Activated CD8-positive, alpha-beta memory T cell treated with anti-CD3 and anti-CD28 coated beads, Interleukin-2, amount 50 U/mL, for 1 hour (primary cell): ENCODE data around the gene SYNE2.
"Not testable (repeated sequence)": the region's sequence is repeated elsewhere in the genome, so short reads cannot be mapped to it uniquely, and the experiment has no call there.

Source experiments
- DNase-seq: peaks from one replicate; pipeline ENCODE4 v3.0.0-alpha.2; 2020; ENCODE audit errors: extremely low read depth

Gene SYNE2

DNA sequence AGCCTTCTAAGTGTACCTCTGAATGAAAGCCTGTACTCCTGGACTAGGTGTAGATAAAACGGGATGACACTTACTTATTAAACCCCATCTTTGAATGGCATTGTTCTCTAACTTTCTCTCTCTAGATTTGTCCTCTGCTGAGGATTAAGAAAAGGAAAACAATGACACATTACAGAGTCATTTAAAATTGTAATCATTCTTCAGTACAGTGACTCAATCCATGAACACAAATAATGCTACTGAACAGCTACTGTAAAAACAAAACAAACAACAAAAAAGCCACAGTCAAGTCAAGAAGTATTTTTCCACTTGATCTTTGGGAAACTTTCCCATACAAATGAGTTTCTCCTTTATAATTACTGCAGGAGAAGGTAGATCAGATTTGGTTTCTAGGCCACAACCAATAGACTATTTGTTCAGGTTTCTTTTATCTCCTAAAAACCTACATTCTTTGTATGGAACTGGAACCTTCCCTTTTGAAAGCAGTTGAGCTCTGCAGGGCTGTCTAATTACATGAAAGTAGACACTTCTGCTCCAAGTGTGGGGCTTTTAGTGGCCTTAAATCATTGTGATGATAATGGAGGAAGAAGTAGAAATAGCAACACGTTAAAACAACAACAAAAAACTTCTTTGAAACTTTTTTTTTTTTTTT lies 222.3 kb downstream of the SYNE2 start:
- DNase-seq: no peak

DNA sequence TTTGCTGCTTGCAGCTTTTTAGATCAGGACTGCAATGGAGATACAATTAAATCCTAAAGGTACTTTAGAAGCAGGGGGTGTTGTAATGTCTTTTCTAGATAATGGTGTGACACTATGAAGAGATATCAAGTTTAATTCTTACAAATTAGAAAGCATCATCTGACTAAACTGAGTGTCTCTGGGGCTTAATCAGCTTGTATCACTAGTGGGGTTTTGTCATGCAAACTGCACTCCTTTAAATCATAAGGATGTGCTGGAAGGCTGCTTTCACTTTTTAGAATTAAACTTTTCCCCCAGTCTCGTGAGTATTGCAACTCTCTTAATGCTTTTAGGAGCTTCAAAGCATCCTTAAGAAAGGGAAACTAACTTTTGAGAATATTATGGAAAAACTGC lies 222.8 kb downstream of the SYNE2 start:
- no peak for DNase-seq

DNA sequence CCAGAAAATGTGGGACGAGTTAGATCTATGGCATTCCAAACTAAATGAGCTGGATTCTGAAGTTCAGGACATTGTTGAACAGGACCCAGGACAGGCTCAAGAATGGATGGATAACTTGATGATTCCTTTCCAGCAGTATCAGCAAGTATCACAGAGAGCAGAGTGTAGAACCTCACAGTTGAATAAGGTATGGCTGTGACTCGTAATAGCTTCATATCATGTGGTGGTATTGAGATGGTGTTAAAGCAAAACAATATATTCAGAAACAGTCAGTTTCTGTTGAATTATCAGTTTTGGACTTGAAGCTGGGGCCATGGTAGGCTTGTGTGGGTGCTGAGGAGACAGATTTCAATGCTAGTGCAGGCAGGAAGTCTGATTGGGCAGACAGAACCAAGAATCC lies 227.6 kb downstream of the SYNE2 start:
- no peak for DNase-seq

DNA sequence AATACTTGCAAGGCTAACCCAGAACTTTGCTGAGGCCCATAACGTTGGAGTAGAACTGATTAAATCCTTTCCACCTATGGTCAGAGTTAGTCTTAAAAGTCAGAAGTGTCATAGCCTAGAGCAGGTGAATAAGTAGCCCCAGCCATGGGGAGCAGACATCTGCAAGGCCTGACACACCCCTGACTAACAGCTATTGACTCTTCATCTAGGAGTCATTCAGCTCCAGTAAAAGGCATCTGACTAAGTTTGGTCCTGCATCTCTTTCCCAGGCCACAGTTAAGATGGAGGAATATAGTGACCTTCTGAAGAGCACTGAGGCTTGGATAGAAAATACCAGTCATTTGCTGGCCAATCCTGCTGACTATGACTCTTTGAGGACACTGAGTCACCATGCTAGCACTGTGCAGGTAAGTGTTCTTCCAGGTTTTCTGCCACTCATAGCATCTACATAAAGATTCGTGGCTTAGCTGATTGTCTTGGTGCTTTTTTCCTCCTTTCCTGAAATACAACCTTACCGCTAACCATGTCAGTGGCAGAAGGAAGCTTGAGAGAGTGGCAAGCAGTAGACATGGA lies 228.5 kb downstream of the SYNE2 start:
- DNase-seq: no peak

DNA sequence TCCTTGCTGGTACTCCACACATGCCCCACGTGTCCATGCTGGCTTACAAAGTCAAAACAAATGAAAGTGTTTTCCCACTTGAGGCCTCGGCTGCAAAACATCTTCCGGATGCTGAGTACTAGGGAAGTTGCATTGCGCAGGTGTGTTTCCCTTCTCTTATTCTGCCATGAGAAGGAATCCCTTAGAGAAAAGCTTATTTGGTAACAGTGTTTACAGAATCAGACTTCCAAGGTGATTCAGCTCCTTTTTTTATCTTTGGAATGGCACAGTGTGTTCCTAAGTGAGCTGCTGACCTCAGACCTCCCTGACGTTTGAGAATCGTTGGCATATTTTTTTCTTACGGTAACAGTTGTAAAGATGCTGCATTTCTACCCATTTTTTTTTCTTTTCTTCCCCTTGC lies 230.0 kb downstream of the SYNE2 start:
- no peak for DNase-seq

DNA sequence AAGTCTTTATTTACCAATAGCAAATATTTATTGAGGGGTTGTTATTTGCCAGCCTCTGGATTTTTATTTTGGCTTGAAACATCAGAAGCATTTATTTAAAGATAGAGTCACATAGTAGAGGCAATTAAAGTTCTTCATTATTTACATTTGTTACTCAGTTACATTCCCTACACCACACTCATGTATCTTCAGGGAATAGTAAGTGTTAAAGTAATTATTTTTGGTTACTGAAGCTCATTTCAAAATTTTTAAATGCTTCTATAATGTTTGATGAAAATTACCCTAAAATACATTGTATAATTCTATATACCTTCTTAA lies 235.8 kb downstream of the SYNE2 start:
- no peak for DNase-seq

DNA sequence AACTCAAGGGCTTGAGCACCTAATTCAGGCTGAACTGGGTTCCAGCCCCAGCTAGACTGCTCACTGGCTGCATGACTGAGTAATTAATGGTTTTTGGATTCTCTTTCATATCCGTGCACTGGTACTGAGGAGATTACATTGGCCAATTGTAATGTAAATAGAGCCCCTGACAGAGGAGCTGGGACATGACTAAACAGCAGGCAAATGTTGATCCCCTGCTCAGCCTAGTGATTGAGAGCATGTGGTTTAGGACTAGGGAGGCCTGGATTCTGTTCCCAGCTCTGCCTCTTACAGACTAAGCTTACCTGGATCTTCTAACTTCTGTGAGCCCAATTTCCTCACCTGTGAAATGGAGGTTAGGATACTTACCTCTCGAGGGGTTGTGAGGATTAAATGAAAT lies 237.1 kb downstream of the SYNE2 start:
- DNase-seq: no peak

DNA sequence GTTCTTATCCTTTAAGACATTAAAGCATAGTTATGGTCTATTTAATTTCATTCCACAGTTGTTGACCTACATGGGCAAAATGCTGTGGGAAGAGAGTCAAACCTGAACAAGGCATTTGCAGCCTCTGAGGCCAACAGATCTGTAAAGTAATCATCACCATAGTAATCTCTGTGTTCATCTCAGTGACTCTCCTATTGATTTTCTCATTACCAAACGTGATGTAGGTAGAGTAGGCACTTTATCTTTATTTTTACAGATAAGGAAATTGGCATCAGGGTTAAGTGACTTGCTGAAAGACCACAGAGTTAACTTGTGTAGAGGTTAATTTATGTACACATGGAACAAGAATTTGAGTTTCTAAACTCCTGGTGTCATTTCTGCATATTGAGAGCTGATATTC lies 238.4 kb downstream of the SYNE2 start:
- no peak for DNase-seq

DNA sequence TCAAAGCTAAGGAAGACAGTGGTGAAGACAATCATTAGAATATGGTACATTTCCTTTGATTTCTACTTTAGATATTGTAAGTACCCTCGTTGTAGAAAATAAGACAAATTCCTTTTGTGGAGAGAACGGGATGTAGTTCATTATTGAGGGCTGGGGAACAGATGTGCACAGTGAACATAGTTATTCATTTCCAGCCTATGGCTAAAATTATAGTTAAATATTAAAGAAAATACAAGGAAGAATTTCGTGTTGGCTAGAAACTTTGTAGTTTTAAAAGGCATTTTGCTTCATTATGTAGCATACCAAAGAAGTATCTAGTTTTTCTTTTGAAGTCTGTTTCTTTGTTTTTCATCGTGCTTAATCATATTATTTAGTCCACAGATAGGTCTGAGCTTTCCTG lies 239.5 kb downstream of the SYNE2 start:
- DNase-seq: no peak

DNA sequence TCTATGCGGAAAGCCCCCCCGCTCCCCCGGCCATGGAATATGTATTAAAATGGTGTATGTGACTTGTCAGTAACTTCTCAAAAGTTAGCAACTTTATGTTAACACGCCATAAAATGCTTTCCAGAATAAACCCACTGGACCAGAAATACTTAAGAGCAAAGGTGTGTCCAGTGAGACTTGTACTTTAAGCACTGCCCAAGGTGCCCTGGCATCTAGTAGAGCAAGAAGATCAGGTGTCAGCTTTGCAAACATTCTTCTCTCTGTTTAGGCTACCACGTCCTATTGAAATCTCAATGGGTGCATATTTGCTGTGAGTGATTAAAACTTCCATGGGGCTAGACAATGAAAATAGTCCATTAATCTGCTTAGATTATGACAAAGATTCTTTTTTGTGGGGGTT lies 240.1 kb downstream of the SYNE2 start:
- DNase-seq: no peak

DNA sequence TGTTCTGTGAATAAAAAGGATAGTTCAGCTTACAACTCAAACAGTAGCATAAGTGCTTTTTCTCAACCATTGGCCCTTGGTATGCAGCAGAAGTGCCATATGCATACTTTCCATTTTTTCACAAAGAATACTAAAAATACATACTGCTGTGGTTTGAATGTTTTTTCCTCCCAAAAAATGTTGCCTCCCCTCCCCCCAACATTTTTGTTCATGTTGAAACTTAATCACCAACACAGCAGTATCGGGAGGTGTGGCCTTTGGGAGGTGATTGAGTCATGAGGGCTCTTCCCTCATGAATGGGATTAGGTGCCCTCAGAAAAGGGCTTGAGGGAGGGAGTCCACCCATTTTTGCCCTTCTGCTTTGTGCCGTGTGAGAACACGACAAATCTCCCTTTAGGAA lies 242.8 kb downstream of the SYNE2 start:
- DNase-seq: no peak

DNA sequence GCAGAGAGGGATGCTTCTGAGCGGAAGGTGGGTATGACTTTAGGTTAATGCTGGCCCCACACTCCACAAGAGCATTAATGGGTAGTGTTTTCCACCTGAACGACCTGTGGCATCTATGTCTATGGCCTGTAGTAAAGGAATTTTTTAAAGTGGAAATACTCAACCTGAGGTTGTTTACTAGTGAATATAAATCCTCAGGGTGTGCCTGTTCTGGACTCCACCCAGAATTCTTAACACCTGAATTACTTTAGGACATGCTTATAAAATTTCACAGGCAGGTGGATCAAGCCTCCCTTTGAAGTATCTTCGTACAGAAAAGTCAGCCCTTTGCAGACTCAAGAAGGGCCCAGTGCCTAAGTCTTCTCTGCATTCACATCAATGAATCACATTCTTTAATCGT lies 245.3 kb downstream of the SYNE2 start:
- DNase-seq: no peak

DNA sequence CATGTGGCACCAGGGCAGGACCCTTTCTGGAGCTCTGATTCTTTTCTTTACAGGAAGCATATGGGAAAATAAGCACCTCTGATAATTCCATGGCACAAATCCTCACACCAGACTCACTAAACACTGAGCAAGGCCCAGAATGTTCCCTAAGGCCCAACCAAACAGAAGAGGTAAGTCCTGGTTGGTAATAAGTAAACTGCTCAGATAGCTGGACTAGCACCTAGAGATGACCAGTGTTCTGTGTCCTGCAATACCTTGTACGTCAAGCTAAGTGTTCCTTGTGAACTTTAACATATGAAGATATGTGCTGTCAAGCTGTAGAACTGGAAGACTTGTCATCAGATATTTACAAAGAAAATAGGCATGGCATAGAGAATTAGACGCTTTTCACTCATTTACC lies 254.6 kb downstream of the SYNE2 start:
- no peak for DNase-seq

DNA sequence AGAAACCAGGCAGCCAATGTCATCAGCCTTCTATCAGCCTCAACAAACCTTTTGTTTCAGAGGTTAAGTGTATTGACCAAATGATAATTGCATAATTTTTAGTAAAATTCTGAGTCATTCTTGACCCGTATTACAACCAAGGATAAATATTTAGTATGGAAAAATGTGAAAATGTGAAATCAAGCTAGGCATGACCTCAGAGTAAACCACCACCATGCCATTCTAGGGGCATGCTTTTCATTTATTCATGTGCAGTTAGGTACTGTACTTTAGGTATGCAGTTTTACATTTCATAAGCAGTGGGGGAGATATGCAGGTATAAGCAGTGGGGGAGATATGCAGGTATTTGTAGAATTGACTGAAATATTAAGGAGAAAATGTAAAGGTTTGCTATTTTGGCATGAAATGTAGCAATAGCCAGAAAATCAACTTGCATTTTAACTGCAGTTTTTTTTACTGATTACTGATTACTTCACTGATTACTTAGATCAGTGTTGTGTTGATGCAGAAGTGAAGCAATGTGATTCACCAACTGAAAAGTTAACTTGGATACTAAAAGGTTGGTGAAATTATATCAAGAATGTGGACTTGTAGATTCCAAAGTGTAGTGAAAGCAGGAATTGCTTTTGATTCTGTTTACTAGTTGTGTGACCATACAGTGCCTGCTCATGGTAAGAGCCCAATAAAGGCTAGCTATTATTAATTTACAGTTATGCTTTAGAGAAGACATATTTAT lies 257.2 kb downstream of the SYNE2 start:
- no peak for DNase-seq

DNA sequence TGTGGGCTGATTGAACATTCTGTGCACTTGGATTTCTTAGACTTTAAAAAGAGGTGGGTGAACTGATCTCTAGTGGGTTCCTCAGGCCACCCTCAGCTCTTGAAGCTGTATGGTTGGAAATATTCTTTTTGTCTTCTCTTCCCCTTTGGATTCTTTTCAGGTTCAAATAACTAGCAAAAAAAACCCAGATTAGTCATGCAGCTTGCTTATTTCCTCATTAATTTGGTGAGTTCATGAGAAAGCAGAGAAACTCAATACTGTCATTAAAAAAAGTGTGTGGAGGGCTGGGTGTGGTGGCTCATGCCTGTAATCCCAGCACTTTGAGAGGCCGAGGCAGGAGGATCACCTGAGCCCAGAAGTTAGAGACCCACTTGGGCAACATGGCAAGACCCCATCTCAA lies 258.0 kb downstream of the SYNE2 start:
- no peak for DNase-seq

DNA sequence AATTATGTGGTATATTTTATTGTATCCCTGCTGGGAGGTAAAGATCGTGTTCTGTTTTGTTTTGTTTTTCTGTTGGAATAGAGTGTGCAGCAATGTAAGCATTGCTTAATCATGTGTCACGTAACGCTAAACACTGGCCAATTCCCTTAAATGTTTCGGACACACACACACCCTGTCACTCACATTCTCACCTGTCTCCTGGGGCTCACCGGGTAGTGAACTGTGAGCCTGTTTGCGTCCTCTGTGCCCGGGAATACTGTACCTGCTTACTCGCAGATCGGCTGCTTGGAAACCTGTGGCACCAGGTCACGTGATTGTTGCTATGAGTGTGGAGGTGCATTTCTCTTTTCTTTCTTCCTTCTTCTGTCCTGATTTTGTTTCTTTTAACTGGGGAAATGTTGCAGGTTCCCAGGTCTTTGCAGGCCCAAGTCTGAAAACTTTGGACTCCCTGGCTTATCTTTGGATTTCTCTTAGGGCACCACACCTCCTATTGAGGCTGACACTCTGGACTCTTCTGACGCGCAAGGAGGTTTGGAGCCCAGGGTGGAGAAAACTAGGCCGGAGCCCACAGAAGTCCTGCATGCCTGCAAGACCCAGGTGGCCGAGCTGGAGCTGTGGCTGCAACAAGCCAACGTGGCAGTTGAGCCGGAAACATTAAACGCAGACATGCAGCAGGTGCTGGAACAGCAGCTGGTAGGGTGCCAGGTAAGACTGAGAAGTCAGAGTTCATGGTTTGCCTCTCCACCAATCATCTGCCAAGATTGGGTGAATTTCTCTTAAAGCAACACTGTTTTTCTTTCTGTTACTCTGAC lies 260.3 kb downstream of the SYNE2 start:
- DNase-seq: no peak

DNA sequence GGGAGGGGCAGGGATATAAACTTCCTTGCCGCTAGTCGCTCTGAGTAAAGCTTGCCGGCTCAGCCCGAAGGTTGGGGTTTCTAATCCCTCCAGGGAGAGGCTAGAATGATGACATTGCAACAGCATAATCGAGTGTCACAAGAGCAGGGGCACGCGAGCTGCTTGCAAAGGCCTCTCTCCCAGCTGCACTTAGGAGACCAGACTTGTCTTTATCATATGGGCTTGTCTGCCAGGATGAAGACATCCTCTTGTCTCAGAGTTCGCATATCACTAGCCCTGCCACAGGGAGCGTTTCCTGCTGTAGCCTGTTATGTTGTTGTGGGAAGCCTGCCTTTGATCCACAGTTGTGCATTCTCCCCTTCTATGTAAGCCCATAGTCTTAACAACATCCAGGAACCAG lies 261.4 kb downstream of the SYNE2 start:
- no peak for DNase-seq

DNA sequence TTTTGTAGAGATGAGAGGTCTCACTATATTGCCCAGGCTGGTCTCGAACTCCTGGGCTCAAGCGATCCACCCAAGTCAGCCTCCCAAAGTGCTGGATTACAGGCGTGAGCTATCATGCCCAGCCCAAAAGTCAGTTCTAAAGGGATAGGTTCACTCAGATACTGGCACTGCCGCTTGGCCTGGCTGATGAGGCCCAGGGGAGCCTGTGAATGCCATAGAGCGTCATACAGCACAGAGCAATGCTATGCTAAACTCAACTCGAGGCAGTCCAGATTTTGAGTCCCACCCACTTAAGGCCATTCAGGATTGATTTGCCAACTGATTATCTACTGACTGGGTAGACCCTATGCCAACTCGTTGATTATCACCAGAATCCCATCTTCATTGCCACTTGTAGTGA lies 262.0 kb downstream of the SYNE2 start:
- no peak for DNase-seq

DNA sequence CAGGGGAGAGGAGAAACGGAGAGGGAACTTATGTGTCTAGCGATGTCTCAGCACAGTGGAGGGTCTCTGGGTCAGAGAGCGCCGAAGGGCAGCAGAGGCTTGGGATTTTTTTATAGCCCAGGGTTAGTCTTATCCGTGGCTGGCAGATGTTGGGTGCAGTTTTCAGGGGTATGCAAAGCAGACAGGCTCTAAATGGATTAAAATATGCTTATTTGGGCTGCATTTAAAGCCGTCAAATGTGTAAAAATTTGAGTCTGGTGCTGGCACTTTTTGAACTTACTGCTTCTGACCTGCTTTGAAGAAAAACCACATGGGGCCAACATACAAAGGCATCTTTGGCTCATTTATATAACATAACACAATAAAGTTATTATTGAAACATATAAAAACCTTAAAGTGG lies 262.6 kb downstream of the SYNE2 start:
- DNase-seq: no peak

DNA sequence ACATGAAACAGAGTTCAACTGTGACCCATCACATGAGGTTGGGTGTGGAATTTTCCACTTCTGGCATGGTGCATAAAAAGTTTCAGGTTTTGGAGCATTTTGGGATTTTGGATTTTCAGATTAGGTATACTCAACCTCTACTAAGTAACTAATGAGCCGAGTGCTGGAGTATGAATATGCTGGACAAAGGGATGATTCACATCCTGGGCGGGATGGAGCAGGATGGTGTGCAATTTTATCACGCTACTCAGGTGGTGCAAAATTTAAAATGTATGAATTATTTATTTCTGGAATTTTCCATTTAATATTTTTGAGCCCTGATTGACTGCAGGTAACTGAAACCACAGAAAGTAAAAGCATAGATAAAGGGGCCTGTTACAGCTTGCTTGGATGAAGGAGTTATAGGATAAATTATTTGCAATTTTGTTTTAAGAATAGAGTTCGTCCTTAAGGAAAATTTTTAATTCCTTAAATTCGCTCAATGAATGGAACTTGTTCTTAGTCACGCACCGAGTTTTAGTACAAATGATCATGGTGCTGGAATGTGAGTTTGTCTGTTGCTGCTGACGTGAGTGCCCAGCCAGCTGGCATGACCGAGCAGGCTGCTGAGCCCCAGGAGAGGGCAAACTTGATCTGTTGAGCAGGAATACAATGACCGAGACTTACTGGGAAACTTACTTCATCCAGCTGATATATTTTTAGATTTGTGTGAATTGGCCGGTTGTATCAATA lies 265.0 kb downstream of the SYNE2 start:
- DNase-seq: no peak

DNA sequence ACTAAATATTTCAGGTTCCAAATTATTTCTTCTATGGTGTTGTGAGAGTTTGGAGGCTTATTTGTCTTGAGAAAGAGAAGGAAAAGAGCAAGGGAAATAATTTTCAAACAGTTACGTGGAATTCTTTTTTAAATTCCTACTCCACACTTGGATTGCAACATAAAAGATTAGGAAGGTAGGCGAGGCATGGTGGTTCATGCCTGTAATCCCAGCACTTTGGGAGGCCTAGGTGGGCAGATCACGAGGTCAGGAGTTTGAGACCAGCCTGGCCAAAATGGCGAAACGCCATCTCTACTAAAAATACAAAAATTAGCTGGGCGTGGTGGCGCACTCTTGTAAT lies 265.6 kb downstream of the SYNE2 start:
- not testable (repeated sequence) for DNase-seq

DNA sequence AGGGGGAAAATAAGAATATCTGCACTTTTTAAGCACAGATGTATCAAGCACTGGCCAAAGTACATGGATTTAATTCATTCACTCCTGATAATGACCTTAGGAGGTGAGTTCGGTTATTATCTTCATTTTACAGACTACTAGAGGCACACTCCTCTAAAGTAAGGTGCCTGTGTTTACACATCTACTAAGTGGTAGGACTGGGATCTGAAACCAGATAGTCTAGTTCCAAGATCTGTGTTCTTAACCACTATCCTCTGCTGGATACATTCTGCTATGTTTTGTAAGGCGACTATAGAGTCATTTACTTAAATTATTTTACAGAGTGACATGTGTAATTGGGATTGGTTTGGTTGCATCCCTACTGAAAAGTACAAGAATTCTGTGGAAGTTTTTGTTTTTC lies 266.1 kb downstream of the SYNE2 start:
- DNase-seq: no peak
